ENCODE results near the gene EMILIN2.
A peak's percentile ranks its signal among the peaks of the same experiment; 100 is the strongest.

Gene EMILIN2

GRCh38 chr18:2917259-2918047 is 70.6 kb downstream of the EMILIN2 start:
- no peak for DNase-seq

DNA sequence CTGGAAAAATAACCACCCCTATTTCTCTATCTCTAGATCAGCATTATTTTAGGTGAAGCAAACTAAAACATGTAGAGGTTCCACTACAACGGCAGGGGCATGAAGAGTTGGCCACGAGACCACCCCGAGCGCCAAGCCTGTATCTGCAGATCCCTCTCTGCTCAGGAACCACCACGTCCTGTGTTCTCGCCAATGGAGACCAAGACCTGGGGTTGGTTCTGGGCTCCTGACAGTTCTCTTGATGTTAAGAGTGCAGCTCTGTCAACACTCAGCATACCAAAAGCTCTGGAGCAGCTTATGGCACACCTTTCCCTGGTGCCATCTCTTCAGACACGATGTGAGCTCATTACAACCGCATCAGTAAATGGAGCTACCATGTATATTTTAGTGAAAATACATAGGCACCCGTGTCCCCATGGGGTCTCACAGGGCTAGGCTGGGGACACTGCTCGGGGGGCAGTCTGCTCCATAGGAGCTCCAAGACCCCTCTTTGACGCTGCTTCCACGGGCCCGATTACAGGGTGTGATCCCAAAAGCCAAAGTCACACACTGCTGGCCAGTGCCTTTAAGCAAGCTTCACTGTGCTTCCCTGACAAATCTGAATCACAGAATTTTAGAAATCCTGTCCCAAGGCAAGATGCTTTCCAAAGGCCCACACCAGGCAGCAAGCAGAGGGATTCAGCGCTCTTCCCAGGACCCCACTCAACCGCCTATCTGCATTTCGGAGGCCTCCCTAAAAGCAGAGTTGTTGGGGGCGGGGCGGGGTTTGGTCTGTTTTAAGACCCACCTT is 72.2 kb downstream of the EMILIN2 start:
- DNase-seq: no peak

DNA sequence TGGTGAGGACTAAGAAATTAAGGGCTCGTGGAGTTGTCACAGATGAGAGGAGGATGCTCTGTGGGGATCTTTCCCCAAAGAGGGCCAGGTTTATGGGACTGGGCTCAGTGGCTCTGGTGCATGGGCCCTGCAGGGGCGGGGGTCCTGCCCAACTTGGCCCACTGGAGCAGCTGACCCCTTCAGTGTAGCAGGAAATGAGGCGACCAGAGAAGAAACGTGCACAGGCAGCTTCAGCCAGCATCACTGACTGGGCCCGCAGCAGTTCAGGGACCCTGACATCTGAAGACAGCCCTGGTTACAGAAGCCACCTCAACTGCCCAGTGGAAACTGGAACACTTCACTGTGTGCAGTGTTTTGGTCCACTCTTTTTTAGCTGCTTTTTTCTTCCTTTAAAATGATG is 72.8 kb downstream of the EMILIN2 start:
- DNase-seq: no peak

DNA sequence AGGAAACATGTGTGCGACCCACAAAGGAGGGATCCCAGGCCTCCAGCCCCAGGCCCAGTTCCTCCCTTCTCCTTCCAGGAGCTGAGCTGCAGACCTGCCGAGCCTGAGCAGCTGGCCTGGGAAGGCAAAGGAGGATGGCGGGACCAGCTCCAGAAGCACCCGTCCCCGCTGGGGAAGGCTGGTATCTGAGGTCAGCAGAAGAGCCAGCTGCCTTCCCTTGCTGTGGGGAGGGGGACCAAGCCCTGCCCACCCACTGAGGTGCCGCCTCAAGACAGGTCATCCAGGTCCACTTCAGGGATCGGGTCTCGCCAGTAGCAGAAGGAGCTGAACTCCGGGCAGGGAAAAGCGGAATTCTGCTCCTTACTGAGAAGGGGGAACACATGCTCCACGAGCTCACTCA is 73.2 kb downstream of the EMILIN2 start:
- DNase-seq: no peak

GRCh38 chr18:2920546-2921343 is 73.9 kb downstream of the EMILIN2 start:
- no peak for DNase-seq

GRCh38 chr18:2921778-2922177 is 75.0 kb downstream of the EMILIN2 start:
- no peak for DNase-seq

DNA sequence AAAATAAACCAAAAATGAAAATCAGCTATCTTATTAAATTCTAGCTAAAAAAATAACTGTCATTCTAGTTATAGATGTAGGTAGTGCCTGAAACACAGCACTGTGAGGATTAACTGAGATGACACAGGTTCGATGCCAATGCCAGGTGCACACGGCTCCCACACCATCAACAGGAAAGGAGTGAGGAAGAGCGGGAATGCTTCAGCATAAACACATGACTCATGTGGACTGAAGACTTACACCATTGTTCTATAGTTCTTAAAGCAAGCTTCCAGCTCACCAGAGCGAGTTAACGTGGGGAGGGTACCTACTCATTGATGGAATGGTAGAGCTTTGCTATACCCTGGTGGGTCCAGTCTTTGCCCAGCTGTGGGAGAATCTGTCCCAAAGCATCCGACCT is 76.7 kb downstream of the EMILIN2 start:
- DNase-seq: no peak

GRCh38 chr18:2924920-2925319 is 78.1 kb downstream of the EMILIN2 start:
- DNase-seq: no peak

DNA sequence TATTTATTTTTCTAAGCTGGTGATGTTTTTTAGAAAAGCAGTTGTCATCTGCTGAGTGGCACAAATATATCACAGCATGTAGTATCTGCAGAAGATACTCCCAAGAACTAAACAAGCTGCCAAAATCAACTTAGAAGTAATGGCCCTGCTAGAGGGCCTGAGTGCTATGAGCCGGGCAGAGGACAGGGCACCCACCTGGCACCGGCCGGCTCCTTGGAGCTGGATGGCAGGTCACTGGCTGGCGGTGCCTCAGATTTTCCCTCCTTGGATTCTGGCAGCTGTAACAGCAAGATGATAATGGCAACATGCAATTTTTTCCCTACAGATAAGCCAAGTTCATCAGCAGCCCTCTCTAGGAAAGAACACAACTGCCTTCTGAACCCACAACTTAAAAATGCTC is 79.7 kb downstream of the EMILIN2 start:
- DNase-seq: no peak

DNA sequence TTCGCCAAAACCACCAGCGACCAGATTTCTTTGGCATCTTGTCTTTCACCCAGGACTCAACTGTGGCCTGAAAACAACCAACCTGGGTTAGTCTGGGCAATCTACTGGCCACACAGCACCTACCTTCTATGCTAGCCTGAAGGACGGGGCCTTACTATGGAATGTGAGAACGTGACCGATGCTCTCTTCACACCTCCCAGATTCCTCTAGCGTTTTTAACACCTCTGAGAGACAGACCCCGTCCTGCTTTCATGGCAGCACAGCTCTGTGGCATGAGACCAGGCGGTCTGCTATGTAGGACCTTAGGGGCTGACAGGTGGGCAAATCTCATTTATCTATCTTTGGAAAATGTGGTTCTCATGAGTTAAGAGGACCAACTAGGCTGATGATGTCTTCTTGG is 80.9 kb downstream of the EMILIN2 start:
- no peak for DNase-seq

DNA sequence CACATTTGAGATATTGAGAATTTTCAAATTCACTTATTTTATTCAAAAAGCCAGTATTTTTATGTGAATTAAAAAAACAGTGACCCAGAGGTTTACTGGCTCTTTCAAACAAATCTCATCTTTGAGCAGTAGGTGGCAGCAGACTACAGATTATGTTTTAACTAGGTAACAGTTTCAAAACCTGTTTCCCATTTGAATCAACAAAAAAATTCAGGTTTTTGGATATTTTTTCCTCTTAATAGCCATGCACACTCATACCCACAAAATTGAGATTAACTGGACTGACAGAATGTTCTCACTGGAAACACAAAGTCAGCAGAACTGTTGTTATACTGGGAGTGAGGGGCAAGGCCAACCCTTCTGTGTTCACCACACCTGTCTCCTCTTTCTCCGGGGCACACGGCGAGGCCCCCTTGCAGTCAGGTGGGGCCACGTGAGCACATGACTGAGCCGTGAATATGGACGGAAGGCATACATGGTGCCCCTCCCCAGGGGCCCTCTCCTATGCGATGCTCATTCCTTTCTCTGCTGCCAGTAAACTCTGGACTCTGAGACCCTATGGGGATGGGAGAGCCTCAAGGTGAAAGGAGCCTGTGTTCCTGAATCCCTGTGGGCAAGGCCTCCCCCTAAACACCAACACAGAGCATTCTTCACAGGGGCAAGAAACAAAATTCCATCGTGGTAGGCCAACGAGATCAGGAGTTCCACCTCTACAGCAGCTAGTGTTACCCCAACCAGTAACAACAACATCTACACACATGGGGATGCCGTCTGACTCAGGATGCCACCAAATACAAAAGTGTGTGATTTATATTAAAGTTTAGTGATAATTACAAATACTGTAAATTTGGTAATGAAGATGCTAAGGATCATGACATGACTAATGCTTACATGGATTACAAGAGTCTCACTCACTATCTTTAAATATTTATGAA is 85.7 kb downstream of the EMILIN2 start:
- DNase-seq: peak; percentile 8

DNA sequence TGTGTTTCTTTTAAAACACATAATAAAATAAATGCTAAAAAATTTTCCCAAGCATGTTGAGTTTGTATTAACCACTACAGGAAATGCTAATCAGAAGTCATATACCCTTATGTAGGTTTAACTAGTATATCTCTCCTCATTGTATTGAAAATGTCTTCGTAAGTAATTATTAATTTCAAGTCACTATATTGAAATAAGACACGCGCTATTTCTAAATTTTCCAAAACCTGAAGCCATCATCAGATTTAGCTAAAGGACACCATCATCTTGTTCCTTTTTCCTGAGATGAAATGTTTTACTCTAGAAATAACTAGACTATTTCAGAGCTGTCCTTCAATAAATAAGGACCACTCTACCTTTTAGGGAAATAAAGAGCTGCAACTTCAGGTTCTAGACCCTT is 87.2 kb downstream of the EMILIN2 start:
- no peak for DNase-seq

GRCh38 chr18:2935438-2936192 is 88.8 kb downstream of the EMILIN2 start:
- no peak for DNase-seq

GRCh38 chr18:2939317-2939716 is 92.5 kb downstream of the EMILIN2 start:
- no peak for DNase-seq

- no peak for DNase-seq
Observed at GRCh38 chr18:2948038-2948437, 101.2 kb downstream of the EMILIN2 start.

- no peak for DNase-seq
Observed at GRCh38 chr18:2952605-2953004, 105.8 kb downstream of the EMILIN2 start.

DNA sequence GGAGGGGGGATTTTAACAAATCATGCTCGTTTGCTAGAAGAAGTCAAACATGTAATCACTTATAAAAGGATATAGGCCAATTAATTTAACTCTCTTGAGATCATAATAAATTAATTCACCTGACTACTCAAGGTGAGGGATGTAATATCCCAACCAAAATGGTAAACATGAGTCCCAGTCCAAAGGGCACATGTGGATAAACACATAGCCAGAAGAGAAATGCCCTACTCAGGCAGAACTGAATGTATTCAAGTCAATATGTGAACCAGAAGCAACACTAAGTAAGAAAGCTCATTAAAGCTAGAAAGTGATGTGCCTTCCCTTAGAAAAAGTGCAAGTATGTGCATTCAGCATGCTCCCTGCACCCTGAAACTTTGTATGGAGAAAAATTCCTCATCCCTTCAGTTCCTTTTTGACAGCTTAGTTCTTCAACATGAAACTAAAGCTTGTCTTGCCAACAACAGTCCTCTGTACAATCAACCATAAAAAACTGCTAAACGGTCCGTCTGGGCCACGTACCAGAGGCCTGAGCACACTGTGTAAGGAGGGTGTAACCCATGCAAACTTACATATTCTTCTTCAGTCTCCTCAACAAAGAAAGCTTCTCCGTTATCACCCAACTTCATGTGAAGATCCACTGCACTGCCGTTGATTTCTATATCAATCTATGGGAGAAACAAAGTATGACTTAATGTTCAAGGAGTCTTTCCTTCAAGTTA is 107.3 kb downstream of the EMILIN2 start:
- DNase-seq: no peak

DNA sequence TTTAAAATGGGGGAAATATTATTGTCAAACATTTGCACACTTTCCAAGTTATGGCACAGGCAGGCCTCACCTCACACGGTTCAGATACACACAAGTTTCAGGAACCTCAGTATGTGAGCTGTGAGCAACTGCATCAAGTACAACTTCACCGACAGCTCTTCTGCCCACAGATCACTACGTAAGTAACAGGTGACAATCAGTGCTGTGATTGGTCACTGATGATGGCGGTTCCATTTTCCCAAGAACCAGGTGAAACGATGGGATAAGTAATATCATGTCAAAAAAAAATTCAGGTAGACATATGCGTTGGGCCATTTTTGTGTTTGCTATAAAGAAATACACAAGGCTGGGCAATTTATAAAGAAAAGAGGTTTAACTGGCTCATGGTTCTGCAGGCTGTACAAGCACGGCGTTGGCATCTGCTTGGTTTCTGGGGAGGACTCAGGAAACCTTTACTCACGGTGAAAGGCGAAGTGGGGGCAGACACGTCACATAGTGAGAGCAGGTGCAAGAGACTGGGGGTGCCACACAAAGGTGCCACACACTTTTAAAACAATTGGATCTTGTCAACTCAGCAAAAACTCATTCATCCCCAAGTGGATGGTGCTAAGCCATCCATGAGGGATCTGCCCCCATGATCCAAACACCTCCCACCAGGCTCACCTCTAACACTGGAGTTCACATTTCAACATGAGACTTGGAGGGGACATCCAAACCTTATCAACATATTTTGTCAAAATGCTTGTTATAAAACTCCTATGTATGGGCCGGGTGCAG is 108.3 kb downstream of the EMILIN2 start:
- no peak for DNase-seq

GRCh38 chr18:2956056-2956455 is 109.2 kb downstream of the EMILIN2 start:
- DNase-seq: no peak

GRCh38 chr18:2958819-2959298 is 112.1 kb downstream of the EMILIN2 start:
- DNase-seq: no peak

All from NCI-H2029 (cell line).